HTR-8/SVneo (cell line): Measurements from ENCODE around the gene ALDOB.
"Not testable (repeated sequence)": the region's sequence is repeated elsewhere in the genome, so short reads cannot be mapped to it uniquely, and the experiment has no call there.

ENCODE experiments used
- DNase-seq: peaks from one replicate; pipeline ENCODE4 v3.0.0; 2011; ENCODE audit warnings: low spot score, mixed read lengths; ENCODE audit not compliant: insufficient read length
- FAIRE-seq: peaks from 2 replicates; lab custom pipeline; 2011; peaks lifted over from hg19 to GRCh38; lab: Jason Lieb, UNC

ALDOB gene

GRCh38 chr9:101394687-101395086 is 40.9 kb downstream of the ALDOB start:
- FAIRE-seq (no peak), DNase-seq (no peak)

GRCh38 chr9:101393135-101393534 is 42.4 kb downstream of the ALDOB start:
- FAIRE-seq: no peak
- DNase-seq: no peak

GRCh38 chr9:101388507-101388993 is 47.0 kb downstream of the ALDOB start:
- FAIRE-seq: no peak
- DNase-seq: no peak

GRCh38 chr9:101387871-101388506 is 47.6 kb downstream of the ALDOB start:
- FAIRE-seq: no peak
- DNase-seq: peak; percentile 10

GRCh38 chr9:101384873-101385536 is 50.6 kb downstream of the ALDOB start, which contains the start of gene BAAT:
Gene BAAT, minus strand, starts transcription at chr9:101385006. Its CDS starts 13,602 bp downstream, at chr9:101371404.
- not testable (repeated sequence) for FAIRE-seq, DNase-seq

- DNase-seq: no peak
- no peak for FAIRE-seq
These were observed 52.2 kb downstream of the ALDOB start for GRCh38 chr9:101383361-101383760.

- FAIRE-seq (no peak), DNase-seq (no peak)
These were observed 53.7 kb downstream of the ALDOB start for GRCh38 chr9:101381833-101382342.

- FAIRE-seq (no peak), DNase-seq (no peak)
These were observed 54.5 kb downstream of the ALDOB start for GRCh38 chr9:101381118-101381517.

- FAIRE-seq (no peak), DNase-seq (no peak)
These were observed 55.3 kb downstream of the ALDOB start for GRCh38 chr9:101380295-101380694.

- FAIRE-seq (no peak), DNase-seq (peak; percentile 69)
These were observed 59.3 kb downstream of the ALDOB start for GRCh38 chr9:101376111-101376848.

GRCh38 chr9:101375546-101375945 is 60.0 kb downstream of the ALDOB start:
- DNase-seq (no peak), FAIRE-seq (no peak)

- DNase-seq (no peak), FAIRE-seq (no peak)
These were observed 63.1 kb downstream of the ALDOB start for GRCh38 chr9:101372327-101373118.

- DNase-seq (no peak), FAIRE-seq (no peak)
These were observed 63.8 kb downstream of the ALDOB start for GRCh38 chr9:101371813-101372212.
